B cell (primary cell): Measurements from ENCODE around the gene SMIM12.

Experiments used
- CTCF ChIP-seq: fragments of 200-600 bp; IDR thresholded peaks from one replicate; pipeline ENCODE4 v1.8.0; 2022; ENCODE audit warnings: antibody characterized with exemption, mild to moderate bottlenecking
- EZH2 ChIP-seq: IDR thresholded peaks from 2 replicates; pipeline ENCODE4 v1.6.1; 2012; ENCODE audit warnings: borderline replicate concordance, low read depth, mild to moderate bottlenecking, moderate library complexity, low read length; ENCODE audit not compliant: insufficient read depth, poor library complexity, severe bottlenecking

- TF ChIP-seq CTCF = no peak
- no peak for TF ChIP-seq EZH2
Observed at GRCh38 chr1:34816332-34816731, 43.2 kb downstream of the SMIM12 start.
